Measurements from ENCODE around the gene EFNB1. TPM values are rescaled to one million over a fixed set of nuclear protein-coding genes. Genes with fewer than 3 reads are reported as not detected.

Gene EFNB1
- total and polyA plus RNA-seq, 2 of the 8 experiments (the other 6 are each of a cell fraction or from before 2014, with no cell fraction given) = 2.3 to 5.4 TPM

DNA sequence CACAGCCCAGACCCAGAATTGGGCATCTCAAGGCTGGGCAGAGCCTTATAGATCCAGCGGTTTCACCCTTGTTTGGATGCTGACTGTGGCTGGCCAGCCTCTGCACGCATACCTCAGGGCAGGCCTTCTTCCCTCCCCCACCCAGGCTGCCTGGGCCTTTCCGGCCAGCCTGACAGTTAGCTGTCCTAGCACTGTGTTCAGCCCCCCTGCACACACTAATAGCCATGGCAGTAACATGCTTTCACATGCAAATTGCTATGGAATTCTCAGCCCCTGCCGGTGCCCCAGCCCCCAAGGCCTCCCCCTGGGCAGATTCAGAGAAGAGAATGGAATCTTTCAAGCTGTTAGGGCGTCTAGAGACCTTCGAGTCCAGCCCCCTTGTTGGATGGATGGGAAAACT lies 17.7 kb downstream of the EFNB1 start (continued):
- TF ChIP-seq ASH2L (IDR thresholded peaks at IDR 0.05; ENCODE audit: low read length) (peak; percentile 28), KDM4A (IDR thresholded peaks at IDR 0.05; ENCODE audit: low read depth, low read length, severe bottlenecking) (no peak), POU5F1 (IDR thresholded peaks at IDR 0.05; ENCODE audit: low read depth, low read length) (0 out of 2 replicates have a peak, but pooled peaks have one; percentile 59), JUN (IDR thresholded peaks at IDR 0.05; ENCODE audit: low read depth, low read length) (no peak), CTBP2 (IDR thresholded peaks at IDR 0.05; ENCODE audit: borderline replicate concordance, insufficient read depth, insufficient read length, low read length) (peak; percentile 85), GTF2F1 (IDR thresholded peaks at IDR 0.05; ENCODE audit: borderline replicate concordance, low read depth, low read length) (no peak), GABPA (IDR thresholded peaks at IDR 0.05; ENCODE audit: borderline replicate concordance, insufficient read depth, low read length) (no peak), HDAC6 (IDR thresholded peaks at IDR 0.05; ENCODE audit: low read depth, low read length) (no peak), SRF (IDR thresholded peaks at IDR 0.05; ENCODE audit: low read depth, low read length) (no peak)
- TF ChIP-seq, protein P1, sequence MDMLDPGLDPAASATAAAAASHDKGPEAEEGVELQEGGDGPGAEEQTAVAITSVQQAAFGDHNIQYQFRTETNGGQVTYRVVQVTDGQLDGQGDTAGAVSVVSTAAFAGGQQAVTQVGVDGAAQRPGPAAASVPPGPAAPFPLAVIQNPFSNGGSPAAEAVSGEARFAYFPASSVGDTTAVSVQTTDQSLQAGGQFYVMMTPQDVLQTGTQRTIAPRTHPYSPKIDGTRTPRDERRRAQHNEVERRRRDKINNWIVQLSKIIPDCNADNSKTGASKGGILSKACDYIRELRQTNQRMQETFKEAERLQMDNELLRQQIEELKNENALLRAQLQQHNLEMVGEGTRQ (IDR thresholded peaks at IDR 0.05; ENCODE audit: low read length) = no peak
